GM12878 (cell line): ENCODE results near the gene AEBP1. TPM values are rescaled to one million over a fixed set of nuclear protein-coding genes. Genes with fewer than 3 reads are reported as not detected.

Source experiments
- ATAC-seq: fragments of 200-7000 bp; cut with Tn5 transposase; 3 replicates; pipeline ENCODE4 v1.9.1; 2020; ENCODE audit warnings: mild to moderate bottlenecking, moderate library complexity
- BruUV-seq: library from RNA; stranded (reverse); fragments of 400-500 nt; replicated peaks from 2 replicates; lab custom pipeline; 2021; lab: Mats Ljungman, UMichigan
- CTCF ChIA-PET: fragments of 300-600 bp; sonication (Branson Sonifier 250); formaldehyde crosslinking; extraction: SDS; loops from one replicate; lab custom pipeline; 2021; ENCODE audit warnings: inconsistent platforms; lab: Yijun Ruan, JAX
- POLR2A ChIA-PET: fragments of 350-600 bp; formaldehyde crosslinking; extraction: SDS; loops from one replicate; lab custom pipeline; 2021; ENCODE audit warnings: inconsistent platforms; lab: Charles Lee
- RAD21 ChIA-PET: fragments of 300-600 bp; sonication (Branson Sonifier 250); formaldehyde crosslinking; loops from one replicate; lab custom pipeline; 2023; ENCODE audit warnings: antibody characterized with exemption; ENCODE audit not compliant: unreplicated experiment; lab: Charles Lee
- SMC1A ChIA-PET: fragments of 300-600 bp; sonication (Branson Sonifier 250); formaldehyde crosslinking; loops from one replicate; lab custom pipeline; 2023; ENCODE audit not compliant: unreplicated experiment, uncharacterized antibody; lab: Charles Lee
- DNase-seq: peaks from one replicate; pipeline ENCODE4 v3.0.0-alpha.2; 2011; ENCODE audit warnings: low read depth, low spot score
- FAIRE-seq: peaks from 3 replicates; lab custom pipeline; 2011; peaks lifted over from hg19 to GRCh38; lab: Jason Lieb, UNC
- H2AFZ ChIP-seq: 2 replicates; pipeline ENCODE4 v1.6.0; 2011; ENCODE audit warnings: low read depth, low read length, control low read depth; ENCODE audit not compliant: control insufficient read depth
- H3K27ac ChIP-seq: 2 replicates; pipeline ENCODE4 v1.5.1; 2011; ENCODE audit warnings: control low read depth; ENCODE audit not compliant: control insufficient read depth, insufficient read depth
- H3K27me3 ChIP-seq, 2 experiments: replicated peaks in 1 of 2; 2 replicates each; pipeline versions ENCODE4 v1.6.0 to v1.6.1; 2011; ENCODE audit warnings: low read length in 1 of 2; ENCODE audit not compliant: control insufficient read depth in 2 of 2, insufficient read depth in 2 of 2
- H3K36me3 ChIP-seq, 2 experiments: 2 replicates each; pipeline ENCODE4 v1.5.1; 2011; ENCODE audit warnings: low read length in 1 of 2; ENCODE audit not compliant: control insufficient read depth in 2 of 2, insufficient read depth in 2 of 2
- H3K4me1 ChIP-seq: 2 replicates; pipeline ENCODE4 v1.6.1; 2011; ENCODE audit warnings: mild to moderate bottlenecking, low read length, moderate library complexity, mixed read lengths; ENCODE audit not compliant: control insufficient read depth, insufficient read depth
- H3K4me2 ChIP-seq: 2 replicates; pipeline ENCODE4 v1.6.0; 2011; ENCODE audit warnings: control low read depth; ENCODE audit not compliant: control insufficient read depth, insufficient read depth
- H3K4me3 ChIP-seq: fragments of 200-600 bp; sonication (generic); 2 replicates; pipeline ENCODE4 v1.5.1; 2016
- H3K79me2 ChIP-seq: 2 replicates; pipeline ENCODE4 v1.6.0; 2011; ENCODE audit warnings: low read length; ENCODE audit not compliant: control insufficient read depth, insufficient read depth
- H3K9ac ChIP-seq: 2 replicates; pipeline ENCODE4 v1.8.0; 2011; ENCODE audit warnings: low read length, control low read depth, mixed read lengths; ENCODE audit not compliant: control insufficient read depth, insufficient read depth
- H3K9me3 ChIP-seq: replicated peaks from 3 replicates; pipeline ENCODE4 v1.5.1; 2011; ENCODE audit warnings: mild to moderate bottlenecking, low read length; ENCODE audit not compliant: control insufficient read depth, insufficient read depth
- H4K20me1 ChIP-seq: 2 replicates; pipeline ENCODE4 v1.6.0; 2011; ENCODE audit not compliant: control insufficient read depth, insufficient read depth
- HSF1 ChIP-seq: fragments of 150-350 bp; IDR thresholded peaks from 2 replicates; pipeline ENCODE4 v1.6.1; 2014; ENCODE audit warnings: mild to moderate bottlenecking, low read depth, low read length
- JUNB ChIP-seq: IDR thresholded peaks from 2 replicates; pipeline ENCODE4 v1.6.1; 2016; ENCODE audit warnings: antibody characterized with exemption, mild to moderate bottlenecking
- LARP7 ChIP-seq: fragments of 450-650 bp; IDR thresholded peaks from 2 replicates; pipeline ENCODE4 v1.6.1; 2017; ENCODE audit warnings: mild to moderate bottlenecking
- PML ChIP-seq: IDR thresholded peaks from 2 replicates; pipeline ENCODE4 v1.6.1; 2012; ENCODE audit warnings: low read length, inconsistent platforms
- POLR2A ChIP-seq: IDR thresholded peaks from 2 replicates; pipeline ENCODE4 v1.6.1; 2011; ENCODE audit warnings: low read depth, mild to moderate bottlenecking, low read length
- RELB ChIP-seq: fragments of 450-650 bp; IDR thresholded peaks from 2 replicates; pipeline ENCODE4 v1.6.1; 2017; ENCODE audit warnings: low read depth, mild to moderate bottlenecking, moderate library complexity
- SMAD1 ChIP-seq: fragments of 450-650 bp; IDR thresholded peaks from 2 replicates; pipeline ENCODE4 v1.6.1; 2018; ENCODE audit warnings: mild to moderate bottlenecking, low read depth; ENCODE audit not compliant: partially characterized antibody
- SMARCA5 ChIP-seq: fragments of 450-650 bp; IDR thresholded peaks from 2 replicates; pipeline ENCODE4 v1.6.1; 2017; ENCODE audit warnings: mild to moderate bottlenecking
- ZNF274 ChIP-seq: IDR thresholded peaks from one replicate; pipeline ENCODE4 v1.8.0; 2011; ENCODE audit not compliant: insufficient read length, insufficient read depth
- ZNF592 ChIP-seq: fragments of 450-650 bp; IDR thresholded peaks from 2 replicates; pipeline ENCODE4 v1.6.1; 2017; ENCODE audit warnings: mild to moderate bottlenecking, moderate library complexity
- WGBS: methylation state at CpG from one replicate; pipeline ENCODE4 v1.1.6; 2016; ENCODE audit warnings: low lambda C conversion rate; ENCODE audit not compliant: insufficient replicate concordance, insufficient coverage; ENCODE audit errors: missing lambda C conversion rate; 5-methylcytosine and 5-hydroxymethylcytosine counted together
- in situ Hi-C: fragments of 300-500 bp; cut with MboI; formaldehyde crosslinking; loops from 9 replicates; pipeline ENCODE4 v1.14.3; 2018; ENCODE audit warnings: mixed read lengths
- intact Hi-C: fragments of 100-400 bp; cut with micrococcal nuclease; formaldehyde crosslinking; loops from one replicate; pipeline ENCODE4 v1.14.2; 2022; ENCODE audit not compliant: unreplicated experiment
- polyA plus RNA-seq, 11 experiments: library from polyadenylated mRNA; depleted of rRNA in 4 of 11; unstranded in 6 of 11; stranded (reverse) in 5 of 11; fragments of >200 nt; fragmentation: Nextera tagmentation in 4 of 11; fragmentation: Illumina TruSeq in 1 of 11; extraction: Ambion mirVana in 4 of 11; extraction: Trizol in 1 of 11; gene quantifications; 1 replicate in 1 of 11; 2 replicates in 10 of 11; pipeline versions ENCODE4 v1.2.1 to v1.2.3, GENCODE V29; 2011 to 2016; ENCODE audit warnings: inconsistent platforms in 2 of 11, missing spikeins in 2 of 11, low read depth in 1 of 11
- total RNA-seq, 4 experiments: library from RNA; depleted of rRNA in 3 of 4; stranded (reverse); fragments of >200 nt in 3 of 4; fragmentation: Illumina TruSeq in 1 of 4; extraction: Trizol in 1 of 4; gene quantifications; 2 replicates each; pipeline versions ENCODE4 v1.2.1 to v1.2.3, GENCODE V29; 2013 to 2021

Gene AEBP1
- total and polyA plus RNA-seq, 10 of the 15 experiments (the other 5 are each of a cell fraction or from before 2014, with no cell fraction given): 0.06 to 0.23 (median 0.11) TPM; not detected in 5

GRCh38 chr7:44117801-44118429 lies 13.8 kb downstream of the AEBP1 start:
- H3K36me3 ChIP-seq: peaks cover 8 to 12% of the 10 kb centered on the region in 2 experiments; a peak in 3 of 4 replicates
- H3K79me2 ChIP-seq: peaks cover 12% of the 10 kb centered on the region
- H3K27me3 ChIP-seq: no peaks in the 10 kb centered on the region
- intact Hi-C loops (no loop called here), in situ Hi-C loops (no loop called here)
- no peak for DNase-seq
- H3K4me1 ChIP-seq: 0 out of 2 replicates have a peak, but pooled peaks cover 3% of the 10 kb centered on the region
- no peaks in the 10 kb centered on the region for H3K9me3 ChIP-seq
- no peak overlapping the region for H2AFZ ChIP-seq
- H4K20me1 ChIP-seq: no peaks in the 10 kb centered on the region
- H3K4me3 ChIP-seq: no peak overlapping the region
- H3K27ac ChIP-seq: no peak overlapping the region
- ATAC-seq: no peak
- 95% methylated on average over 13 of the region's 13 CpGs for WGBS
- no peak for FAIRE-seq
- BruUV-seq: no TSS peak
- H3K4me2 ChIP-seq: no peak overlapping the region
- POLR2A ChIA-PET: no interaction called here
- RAD21 ChIA-PET: no interaction called here
- no peak overlapping the region for H3K9ac ChIP-seq
- SMC1A ChIA-PET: no interaction called here
- TF ChIP-seq HSF1: no peak
- 0 out of 2 replicates have a peak, but pooled peaks have one; percentile 6 for TF ChIP-seq POLR2A
- CTCF ChIA-PET: no interaction called here

- Histone ChIP-seq H4K20me1 (no peaks in the 10 kb centered on the region), H2AFZ (no peak overlapping the region), H3K4me1 (peaks cover 6% of the 10 kb centered on the region), H3K9me3 (no peaks in the 10 kb centered on the region), H3K4me2 (peak overlapping the region; percentile 30; the same call in 1 of the 2 replicates), H3K9ac (no peak overlapping the region), H3K79me2 (peaks cover 16% of the 10 kb centered on the region), H3K36me3 (peaks cover 8 to 12% of the 10 kb centered on the region in 2 experiments; a peak in 3 of 4 replicates), H3K27ac (no peak overlapping the region), H3K27me3 (no peaks in the 10 kb centered on the region), H3K4me3 (no peak overlapping the region)
- 87% methylated on average over 8 of the region's 8 CpGs for WGBS
- BruUV-seq: no TSS peak
- SMC1A ChIA-PET: no interaction called here
- FAIRE-seq: no peak
- POLR2A ChIA-PET: no interaction called here
- RAD21 ChIA-PET: no interaction called here
- CTCF ChIA-PET: no interaction called here
- intact Hi-C loops (no loop called here), in situ Hi-C loops (no loop called here)
- no peak for DNase-seq
- ATAC-seq: no peak
- TF ChIP-seq SMARCA5 (no peak), JUNB (no peak), RELB (no peak), ZNF274 (no peak), LARP7 (no peak), PML (no peak), SMAD1 (no peak), ZNF592 (no peak)
These were observed 15.8 kb downstream of the AEBP1 start for GRCh38 chr7:44119829-44120380.
